ENCODE measurements around the gene CORO2A.
"Not testable (repeated sequence)": the region's sequence is repeated elsewhere in the genome, so short reads cannot be mapped to it uniquely, and the experiment has no call there.

Gene CORO2A

GRCh38 chr9:98084396-98084795 lies 108.0 kb downstream of the CORO2A start:
- Histone ChIP-seq H3K9me3 (ENCODE audit: control insufficient read depth in 5 of 5, low read length in 5 of 5) (no peaks in the 10 kb centered on the region), H3K27me3 (ENCODE audit: control insufficient read depth in 5 of 5, insufficient read depth in 4 of 5, low read length in 5 of 5) (no peaks in the 10 kb centered on the region), H3K9ac (ENCODE audit: low read length in 5 of 5) (no peak overlapping the region), H3K27ac (ENCODE audit: low read depth, low read length) (no peak overlapping the region), H3K4me1 (ENCODE audit: control insufficient read depth in 5 of 5, insufficient read depth in 5 of 5, low read length in 5 of 5) (peaks cover 5 to 28% (median 17%) of the 10 kb centered on the region in 5 donors), H3K4me3 (ENCODE audit: low read depth in 1 of 5, low read length in 5 of 5) (no peak overlapping the region), H3K36me3 (ENCODE audit: control insufficient read depth in 5 of 5, insufficient read depth in 5 of 5, low read length in 5 of 5) (peaks cover 0 to 41% (median 29%) of the 10 kb centered on the region in 5 donors)

- Histone ChIP-seq H3K27me3 (ENCODE audit: control insufficient read depth in 5 of 5, insufficient read depth in 4 of 5, low read length in 5 of 5) (no peaks in the 10 kb centered on the region), H3K4me3 (ENCODE audit: low read depth in 1 of 5, low read length in 5 of 5) (no peak overlapping the region), H3K27ac (ENCODE audit: low read depth, low read length) (peak overlapping the region; percentile 18), H3K4me1 (ENCODE audit: control insufficient read depth in 5 of 5, insufficient read depth in 5 of 5, low read length in 5 of 5) (peaks cover 5 to 28% (median 17%) of the 10 kb centered on the region in 5 donors), H3K9me3 (ENCODE audit: control insufficient read depth in 5 of 5, low read length in 5 of 5) (no peaks in the 10 kb centered on the region), H3K9ac (ENCODE audit: low read length in 5 of 5) (no peak overlapping the region), H3K36me3 (ENCODE audit: control insufficient read depth in 5 of 5, insufficient read depth in 5 of 5, low read length in 5 of 5) (peaks cover 0 to 45% (median 30%) of the 10 kb centered on the region in 5 donors)
Measured at GRCh38 chr9:98083566-98084183, 108.8 kb downstream of the CORO2A start.

- Histone ChIP-seq H3K36me3 (ENCODE audit: control insufficient read depth in 5 of 5, insufficient read depth in 5 of 5, low read length in 5 of 5) (peaks cover 0 to 48% (median 32%) of the 10 kb centered on the region in 5 donors), H3K27me3 (ENCODE audit: control insufficient read depth in 5 of 5, insufficient read depth in 4 of 5, low read length in 5 of 5) (no peaks in the 10 kb centered on the region), H3K9me3 (ENCODE audit: control insufficient read depth in 5 of 5, low read length in 5 of 5) (no peaks in the 10 kb centered on the region), H3K4me1 (ENCODE audit: control insufficient read depth in 5 of 5, insufficient read depth in 5 of 5, low read length in 5 of 5) (peaks cover 5 to 28% (median 17%) of the 10 kb centered on the region in 5 donors), H3K4me3 (ENCODE audit: low read depth in 1 of 5, low read length in 5 of 5) (no peak overlapping the region), H3K27ac (ENCODE audit: low read depth, low read length) (peak overlapping the region; percentile 18), H3K9ac (ENCODE audit: low read length in 5 of 5) (no peak overlapping the region)
Measured at GRCh38 chr9:98083061-98083501, 109.4 kb downstream of the CORO2A start.

- Histone ChIP-seq H3K4me1 (ENCODE audit: control insufficient read depth in 5 of 5, insufficient read depth in 5 of 5, low read length in 5 of 5) (peaks cover 5 to 18% (median 12%) of the 10 kb centered on the region in 5 donors), H3K27ac (ENCODE audit: low read depth, low read length) (no peak overlapping the region), H3K4me3 (ENCODE audit: low read depth in 1 of 5, low read length in 5 of 5) (no peak overlapping the region), H3K27me3 (ENCODE audit: control insufficient read depth in 5 of 5, insufficient read depth in 4 of 5, low read length in 5 of 5) (no peaks in the 10 kb centered on the region), H3K36me3 (ENCODE audit: control insufficient read depth in 5 of 5, insufficient read depth in 5 of 5, low read length in 5 of 5) (peaks cover 0 to 56% (median 38%) of the 10 kb centered on the region in 5 donors), H3K9me3 (ENCODE audit: control insufficient read depth in 5 of 5, low read length in 5 of 5) (no peaks in the 10 kb centered on the region), H3K9ac (ENCODE audit: low read length in 5 of 5) (no peak overlapping the region)
Measured at GRCh38 chr9:98081477-98082219, 110.8 kb downstream of the CORO2A start.

- no peaks in the 10 kb centered on the region for H3K27me3 ChIP-seq (ENCODE audit: control insufficient read depth in 5 of 5, insufficient read depth in 4 of 5, low read length in 5 of 5)
- no peak overlapping the region for H3K27ac ChIP-seq (ENCODE audit: low read depth, low read length)
- H3K4me1 ChIP-seq (ENCODE audit: control insufficient read depth in 5 of 5, insufficient read depth in 5 of 5, low read length in 5 of 5) = peaks cover 5 to 18% (median 12%) of the 10 kb centered on the region in 5 donors
- no peak overlapping the region for H3K9ac ChIP-seq (ENCODE audit: low read length in 5 of 5)
- no peaks in the 10 kb centered on the region for H3K9me3 ChIP-seq (ENCODE audit: control insufficient read depth in 5 of 5, low read length in 5 of 5)
- peaks cover 0 to 52% (median 38%) of the 10 kb centered on the region in 5 donors for H3K36me3 ChIP-seq (ENCODE audit: control insufficient read depth in 5 of 5, insufficient read depth in 5 of 5, low read length in 5 of 5)
- no peak overlapping the region for H3K4me3 ChIP-seq (ENCODE audit: low read depth in 1 of 5, low read length in 5 of 5)
Measured at GRCh38 chr9:98080780-98081179, 111.7 kb downstream of the CORO2A start.

GRCh38 chr9:98080326-98080725 lies 112.1 kb downstream of the CORO2A start:
- Histone ChIP-seq H3K4me3 (ENCODE audit: low read depth in 1 of 5, low read length in 5 of 5) (no peak overlapping the region), H3K4me1 (ENCODE audit: control insufficient read depth in 5 of 5, insufficient read depth in 5 of 5, low read length in 5 of 5) (peaks cover 5 to 19% (median 13%) of the 10 kb centered on the region in 5 donors), H3K27ac (ENCODE audit: low read depth, low read length) (no peak overlapping the region), H3K36me3 (ENCODE audit: control insufficient read depth in 5 of 5, insufficient read depth in 5 of 5, low read length in 5 of 5) (peaks cover 0 to 52% (median 38%) of the 10 kb centered on the region in 5 donors), H3K27me3 (ENCODE audit: control insufficient read depth in 5 of 5, insufficient read depth in 4 of 5, low read length in 5 of 5) (no peaks in the 10 kb centered on the region), H3K9ac (ENCODE audit: low read length in 5 of 5) (no peak overlapping the region), H3K9me3 (ENCODE audit: control insufficient read depth in 5 of 5, low read length in 5 of 5) (no peaks in the 10 kb centered on the region)

- peaks cover 7 to 33% (median 26%) of the 10 kb centered on the region in 5 donors for H3K4me1 ChIP-seq (ENCODE audit: control insufficient read depth in 5 of 5, insufficient read depth in 5 of 5, low read length in 5 of 5)
- no peak overlapping the region for H3K9ac ChIP-seq (ENCODE audit: low read length in 5 of 5)
- no peak overlapping the region for H3K27ac ChIP-seq (ENCODE audit: low read depth, low read length)
- no peaks in the 10 kb centered on the region for H3K9me3 ChIP-seq (ENCODE audit: control insufficient read depth in 5 of 5, low read length in 5 of 5)
- H3K36me3 ChIP-seq (ENCODE audit: control insufficient read depth in 5 of 5, insufficient read depth in 5 of 5, low read length in 5 of 5) = peaks cover 0 to 52% (median 36%) of the 10 kb centered on the region in 5 donors
- no peak overlapping the region for H3K4me3 ChIP-seq (ENCODE audit: low read depth in 1 of 5, low read length in 5 of 5)
- H3K27me3 ChIP-seq (ENCODE audit: control insufficient read depth in 5 of 5, insufficient read depth in 4 of 5, low read length in 5 of 5) = no peaks in the 10 kb centered on the region
Measured at GRCh38 chr9:98078895-98079294, 113.5 kb downstream of the CORO2A start.

- H3K27ac ChIP-seq (ENCODE audit: low read depth, low read length); H3K4me3 ChIP-seq (ENCODE audit: low read depth in 1 of 5, low read length in 5 of 5); H3K27me3 ChIP-seq (ENCODE audit: control insufficient read depth in 5 of 5, insufficient read depth in 4 of 5, low read length in 5 of 5); H3K9ac ChIP-seq (ENCODE audit: low read length in 5 of 5); H3K9me3 ChIP-seq (ENCODE audit: control insufficient read depth in 5 of 5, low read length in 5 of 5): not testable (repeated sequence)
- Histone ChIP-seq H3K4me1 (ENCODE audit: control insufficient read depth in 5 of 5, insufficient read depth in 5 of 5, low read length in 5 of 5) (peaks cover 2 to 22% (median 14%) of the 10 kb centered on the region in 5 donors), H3K36me3 (ENCODE audit: control insufficient read depth in 5 of 5, insufficient read depth in 5 of 5, low read length in 5 of 5) (peaks cover 0 to 33% (median 23%) of the 10 kb centered on the region in 5 donors)
Measured at GRCh38 chr9:98076514-98076890, 115.9 kb downstream of the CORO2A start.

- Histone ChIP-seq H3K9me3 (ENCODE audit: control insufficient read depth in 5 of 5, low read length in 5 of 5) (no peaks in the 10 kb centered on the region), H3K4me3 (ENCODE audit: low read depth in 1 of 5, low read length in 5 of 5) (no peak overlapping the region), H3K27me3 (ENCODE audit: control insufficient read depth in 5 of 5, insufficient read depth in 4 of 5, low read length in 5 of 5) (no peaks in the 10 kb centered on the region), H3K9ac (ENCODE audit: low read length in 5 of 5) (no peak overlapping the region), H3K36me3 (ENCODE audit: control insufficient read depth in 5 of 5, insufficient read depth in 5 of 5, low read length in 5 of 5) (peaks cover 0 to 22% (median 14%) of the 10 kb centered on the region in 5 donors), H3K4me1 (ENCODE audit: control insufficient read depth in 5 of 5, insufficient read depth in 5 of 5, low read length in 5 of 5) (peaks cover 2 to 15% (median 14%) of the 10 kb centered on the region in 5 donors), H3K27ac (ENCODE audit: low read depth, low read length) (peak overlapping the region; percentile 25)
Measured at GRCh38 chr9:98075332-98075805, 117.1 kb downstream of the CORO2A start.
